Measurements from ENCODE around the gene PTGIR. TPM values are rescaled to one million over a fixed set of nuclear protein-coding genes. Genes with fewer than 3 reads are reported as not detected.

The PTGIR gene
- total RNA-seq (2021), result 0.46 TPM in 1 of 2 replicates, not detected in the other
- percentile 26 among the genes with signal in this experiment for Bru-seq, nascent RNA
- percentile 12 among the genes with signal in this experiment for BruChase-seq, experiment 1, labeled RNA remaining after a 2-hour chase
- BruChase-seq, experiment 2, labeled RNA remaining after a 6-hour chase, result not detected
- long read RNA-seq, partial matches to known transcripts, result 0 of 1 reads
- long read RNA-seq, other reads (novel, unspliced or antisense), result 0 of 1 reads

GRCh38 chr19:46624958-46625661, at the start of gene PTGIR:
TSS of gene PTGIR (minus strand) at chr19:46625089. CDS start at chr19:46624225, 864 bp downstream.
- intact Hi-C loops (cut with micrococcal nuclease; ENCODE audit: unreplicated experiment), result no loop called here
- no TSS peak for BruUV-seq (replicated peaks)
- H3K27ac ChIP-seq (ENCODE audit: low read depth, low read length, poor library complexity, severe bottlenecking), result no peak within 1 kb of the TSS
- no peaks in the 10 kb centered on the region for H3K9me3 ChIP-seq (ENCODE audit: low read depth, low read length, poor library complexity, severe bottlenecking)
- POLR2A ChIA-PET (ENCODE audit: low non-redundant PET), result no interaction called here
- H3K36me3 ChIP-seq (ENCODE audit: insufficient read depth, low read length, poor library complexity, severe bottlenecking), result no peaks in the 10 kb centered on the region
- DNase-seq (ENCODE audit: low spot score), result no peak
- H3K4me3 ChIP-seq (ENCODE audit: low read depth, low read length, poor library complexity, severe bottlenecking), result no peak within 1 kb of the TSS
- peaks cover 9% of the 10 kb centered on the region for H3K4me1 ChIP-seq (ENCODE audit: insufficient read depth, low read length, poor library complexity, severe bottlenecking)
- no peaks in the 10 kb centered on the region for H3K27me3 ChIP-seq (replicated peaks; ENCODE audit: insufficient read depth, low read depth, low read length, poor library complexity)
- no peak for TF ChIP-seq EZH2 (IDR thresholded peaks at IDR 0.05; ENCODE audit: borderline replicate concordance, low read depth, low read length, poor library complexity, severe bottlenecking)
- TF ChIP-seq CTCF (conservative IDR thresholded peaks at IDR 0.05; ENCODE audit: low read depth, low read length), result no peak
- CTCF ChIA-PET, result no interaction called here

GRCh38 chr19:46670813-46671212, 45.9 kb upstream of the PTGIR start:
- Histone ChIP-seq H3K27ac (ENCODE audit: low read depth, low read length, poor library complexity, severe bottlenecking) (no peak overlapping the region), H3K9me3 (ENCODE audit: low read depth, low read length, poor library complexity, severe bottlenecking) (no peaks in the 10 kb centered on the region), H3K4me1 (ENCODE audit: insufficient read depth, low read length, poor library complexity, severe bottlenecking) (no peaks in the 10 kb centered on the region), H3K4me3 (ENCODE audit: low read depth, low read length, poor library complexity, severe bottlenecking) (no peak overlapping the region), H3K36me3 (ENCODE audit: insufficient read depth, low read length, poor library complexity, severe bottlenecking) (peaks cover 10% of the 10 kb centered on the region), H3K27me3 (replicated peaks; ENCODE audit: insufficient read depth, low read depth, low read length, poor library complexity) (no peaks in the 10 kb centered on the region)
- no TSS peak for BruUV-seq (replicated peaks)
- intact Hi-C loops (cut with micrococcal nuclease; ENCODE audit: unreplicated experiment), result no loop called here
- DNase-seq (ENCODE audit: low spot score), result no peak
- POLR2A ChIA-PET (ENCODE audit: low non-redundant PET), result no interaction called here
- CTCF ChIA-PET, result no interaction called here
- no peak for TF ChIP-seq EZH2 (IDR thresholded peaks at IDR 0.05; ENCODE audit: borderline replicate concordance, low read depth, low read length, poor library complexity, severe bottlenecking)
- TF ChIP-seq CTCF (conservative IDR thresholded peaks at IDR 0.05; ENCODE audit: low read depth, low read length), result no peak

- H3K27me3 ChIP-seq (replicated peaks; ENCODE audit: insufficient read depth, low read depth, low read length, poor library complexity), result no peaks in the 10 kb centered on the region
- H3K9me3 ChIP-seq (ENCODE audit: low read depth, low read length, poor library complexity, severe bottlenecking), result no peaks in the 10 kb centered on the region
- no peak for TF ChIP-seq CTCF (conservative IDR thresholded peaks at IDR 0.05; ENCODE audit: low read depth, low read length)
- TF ChIP-seq EZH2 (IDR thresholded peaks at IDR 0.05; ENCODE audit: borderline replicate concordance, low read depth, low read length, poor library complexity, severe bottlenecking), result no peak
- POLR2A ChIA-PET (ENCODE audit: low non-redundant PET), result no interaction called here
- CTCF ChIA-PET, result no interaction called here
- H3K27ac ChIP-seq (ENCODE audit: low read depth, low read length, poor library complexity, severe bottlenecking), result no peak overlapping the region
- intact Hi-C loops (cut with micrococcal nuclease; ENCODE audit: unreplicated experiment), result no loop called here
- peaks cover 5% of the 10 kb centered on the region for H3K36me3 ChIP-seq (ENCODE audit: insufficient read depth, low read length, poor library complexity, severe bottlenecking)
- no TSS peak for BruUV-seq (replicated peaks)
- H3K4me1 ChIP-seq (ENCODE audit: insufficient read depth, low read length, poor library complexity, severe bottlenecking), result no peaks in the 10 kb centered on the region
- no peak overlapping the region for H3K4me3 ChIP-seq (ENCODE audit: low read depth, low read length, poor library complexity, severe bottlenecking)
- DNase-seq (ENCODE audit: low spot score), result no peak
Measured at GRCh38 chr19:46668662-46669061, 43.8 kb upstream of the PTGIR start.

Measured in A673 (cell line).